HG03354 (cell line): Measurements from ENCODE around the gene EVC.

ENCODE experiments used
- ATAC-seq: cut with Tn5 transposase; IDR thresholded peaks from one replicate; pipeline ENCODE4 v1.9.1; 2021; ENCODE audit warnings: mild to moderate bottlenecking; ENCODE audit not compliant: unreplicated experiment, poor library complexity, severe bottlenecking

Gene EVC

DNA sequence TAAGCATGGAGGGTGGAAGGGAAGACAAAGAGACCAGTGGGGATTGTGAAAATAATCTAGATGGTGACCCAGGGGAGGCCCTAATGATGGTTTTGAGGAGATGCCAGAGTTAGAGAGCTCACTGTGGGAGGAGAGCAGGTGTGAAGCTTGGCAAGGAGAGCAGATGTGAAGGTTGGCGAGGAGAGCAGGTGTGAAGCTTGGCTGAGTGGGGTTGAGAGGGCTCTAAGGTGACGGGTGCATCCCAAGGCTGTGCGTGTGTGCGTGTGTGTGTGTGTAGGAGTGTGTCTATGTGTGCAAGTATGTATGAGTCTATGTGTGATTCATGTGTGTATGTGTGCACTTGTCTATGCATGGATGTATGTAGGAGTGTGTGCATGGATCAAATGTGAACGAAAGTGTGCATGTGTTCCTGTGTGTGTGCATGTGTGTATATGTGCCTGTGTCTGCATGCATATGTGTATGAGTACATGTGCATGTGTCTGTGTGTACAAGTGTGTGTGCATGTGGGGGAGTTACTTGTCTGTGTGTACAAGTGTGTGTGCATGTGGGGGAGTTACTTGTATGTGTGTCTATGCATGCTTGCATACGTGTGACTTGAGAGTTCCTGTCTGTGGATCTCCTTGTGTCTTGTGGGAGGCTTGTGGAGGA lies 72.0 kb downstream of the EVC start:
- ATAC-seq = no peak

DNA sequence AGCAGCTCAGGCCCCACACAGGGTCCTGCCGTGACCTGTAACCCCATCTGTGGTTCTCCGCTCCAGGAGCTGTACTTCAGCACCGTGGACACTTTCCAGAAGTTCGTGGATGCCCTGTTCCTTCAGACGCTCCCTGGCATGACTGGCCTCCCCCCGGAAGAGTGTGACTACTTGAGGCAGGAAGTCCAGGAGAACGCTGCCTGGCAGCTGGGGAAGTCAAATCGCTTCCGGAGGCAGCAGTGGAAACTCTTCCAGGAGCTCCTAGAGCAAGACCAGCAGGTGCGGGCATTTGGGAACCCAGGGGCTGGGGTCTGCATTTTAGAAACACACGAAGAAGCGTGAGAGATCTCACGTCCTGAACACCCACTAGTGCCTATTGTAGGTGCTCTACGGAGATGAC lies 72.5 kb downstream of the EVC start:
- no peak for ATAC-seq

DNA sequence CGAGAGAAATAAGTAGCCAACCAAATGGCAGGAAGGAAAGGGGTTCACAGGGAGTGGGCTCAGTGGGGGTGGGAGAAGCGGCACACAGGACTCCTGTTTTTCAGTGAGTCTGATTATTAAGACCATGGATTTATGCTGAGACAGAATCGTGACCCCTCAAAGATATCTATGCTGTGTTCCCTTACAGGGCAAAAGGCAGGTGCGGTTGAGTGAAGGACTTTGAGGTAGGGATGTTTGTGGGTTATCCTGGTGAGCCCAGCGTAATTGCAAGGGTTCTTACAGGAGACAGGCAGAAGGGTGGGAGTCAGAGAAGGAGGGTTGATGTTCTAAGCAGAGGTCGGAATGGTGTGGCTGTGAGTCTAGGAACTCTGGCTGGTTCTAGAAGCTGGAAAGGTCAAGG lies 73.0 kb downstream of the EVC start:
- ATAC-seq = no peak

DNA sequence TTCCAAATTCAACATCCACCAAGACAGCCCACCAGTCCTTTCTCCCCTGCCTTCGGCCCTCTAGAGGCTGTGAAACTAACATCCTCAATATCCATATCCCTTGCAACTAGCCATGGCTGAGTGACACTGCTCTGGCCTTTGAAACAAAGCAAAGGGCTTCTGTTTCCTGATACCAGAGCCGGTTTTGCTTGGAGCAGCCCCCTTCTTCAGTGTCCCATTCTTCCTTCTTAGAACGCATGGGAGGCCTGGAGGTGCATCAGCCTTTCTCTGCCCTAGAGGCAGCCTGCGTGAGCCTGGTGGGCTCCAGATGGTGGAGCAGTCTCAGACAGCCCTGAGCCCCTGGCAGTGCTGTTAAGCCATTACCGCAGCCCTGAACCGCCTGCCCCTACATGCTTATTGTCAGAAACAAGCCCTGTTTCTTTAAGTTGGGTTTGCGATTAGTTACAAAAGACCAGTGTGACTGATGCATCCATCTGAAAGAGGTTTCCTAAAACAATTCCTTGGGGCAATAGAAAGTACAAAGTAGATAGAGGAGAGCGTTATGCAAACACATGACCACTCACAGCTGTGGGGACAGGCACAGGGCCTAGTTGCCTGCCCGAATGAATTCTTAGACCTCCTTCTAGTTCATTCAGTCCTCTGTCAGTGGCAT lies 74.1 kb downstream of the EVC start:
- ATAC-seq = no peak

DNA sequence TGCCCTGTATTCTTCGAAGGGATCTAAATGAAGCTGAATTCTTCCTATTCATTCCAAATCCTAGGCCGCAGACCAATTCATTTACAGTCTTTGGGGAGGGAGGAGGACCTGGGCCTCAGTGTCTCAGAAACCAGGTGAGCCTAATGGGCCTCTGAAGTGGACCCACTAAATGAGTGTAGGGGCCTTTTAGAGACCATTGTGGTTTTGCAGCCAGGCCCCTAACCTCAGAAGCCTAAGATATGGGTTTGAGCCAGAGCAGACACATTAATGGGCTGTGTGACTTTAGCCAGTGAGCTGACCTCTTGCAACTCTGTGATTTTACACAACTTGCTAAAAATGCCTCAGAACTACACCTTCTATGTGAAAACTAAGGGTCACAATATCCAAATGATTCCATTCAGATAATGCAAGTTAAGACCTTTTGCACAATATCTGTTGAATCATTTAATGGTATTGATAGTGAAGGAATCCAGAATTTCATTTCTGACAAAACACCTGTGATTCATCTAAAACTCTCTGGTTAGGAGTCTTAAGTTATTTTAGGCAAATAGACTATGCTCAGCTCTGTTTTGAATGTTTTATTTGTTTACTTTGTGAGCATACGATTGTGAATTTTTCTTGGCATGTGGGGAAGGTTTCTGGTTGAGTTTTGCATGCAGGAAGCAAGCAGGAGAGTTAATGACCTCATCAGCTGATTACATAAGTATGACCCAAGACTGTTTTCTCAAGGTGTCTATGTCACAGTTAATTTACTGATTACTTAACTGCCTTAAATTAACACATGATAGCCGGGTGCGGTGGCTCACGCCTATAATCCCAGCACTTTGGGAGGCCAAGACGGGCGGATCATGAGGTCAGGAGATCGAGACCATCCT lies 75.0 kb downstream of the EVC start:
- no peak for ATAC-seq

DNA sequence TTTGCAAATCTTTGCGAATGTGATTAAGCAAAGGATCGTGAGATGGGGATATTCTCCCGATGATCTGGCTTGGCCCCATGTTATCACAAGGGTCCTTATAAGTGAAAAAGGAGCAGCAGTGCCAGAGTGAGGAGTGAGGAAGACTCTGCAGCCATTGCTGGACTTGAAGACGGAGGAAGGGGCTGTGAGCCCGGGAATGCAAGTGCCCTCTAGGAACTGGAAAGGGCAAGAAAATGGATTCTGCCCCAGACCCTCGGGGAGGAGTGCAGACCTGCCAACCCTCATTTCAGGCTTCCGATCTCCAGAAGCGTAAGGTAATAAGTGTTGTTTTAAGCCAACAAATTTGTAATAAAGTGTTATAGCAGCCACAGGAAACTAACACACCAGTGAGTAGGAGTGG lies 76.3 kb downstream of the EVC start:
- no peak for ATAC-seq

DNA sequence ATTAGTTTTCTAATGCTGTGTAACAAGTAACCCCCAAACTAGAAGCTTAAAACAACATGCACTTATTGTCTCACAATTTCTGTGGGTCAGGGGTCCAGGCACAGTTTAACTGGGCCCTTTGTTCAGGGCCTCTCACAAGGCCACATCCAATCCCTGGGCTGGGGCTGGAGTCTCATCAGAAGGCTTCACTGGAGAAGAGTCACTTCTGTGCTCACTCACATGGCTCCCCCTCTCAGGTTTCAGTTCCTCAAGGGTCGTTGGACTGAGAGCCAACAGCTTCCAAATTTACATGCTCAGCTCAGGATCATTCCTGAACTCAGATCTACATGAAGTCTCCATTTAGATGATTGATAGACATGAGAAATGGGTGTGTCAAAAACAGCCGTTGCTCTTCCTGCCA lies 77.1 kb downstream of the EVC start:
- no peak for ATAC-seq

DNA sequence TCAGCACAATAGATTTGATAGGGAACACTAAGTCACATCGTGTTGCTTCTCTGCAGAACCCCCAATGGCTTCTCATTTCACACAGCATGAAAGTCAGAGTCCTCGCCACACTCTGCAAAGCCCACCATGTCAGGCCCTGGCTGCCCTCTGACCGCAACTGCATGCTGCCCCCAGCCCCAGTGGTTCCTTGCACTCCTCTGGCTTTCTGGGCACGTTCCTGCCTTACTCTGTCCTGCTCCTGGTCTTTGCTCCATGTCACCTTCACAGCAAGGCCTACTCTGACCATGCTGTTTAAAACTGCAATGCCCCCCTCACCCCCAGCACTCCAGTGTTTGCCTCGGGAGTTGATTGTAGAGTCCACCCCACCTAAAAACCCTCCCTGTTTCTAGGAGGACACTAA lies 78.1 kb downstream of the EVC start:
- ATAC-seq = no peak

DNA sequence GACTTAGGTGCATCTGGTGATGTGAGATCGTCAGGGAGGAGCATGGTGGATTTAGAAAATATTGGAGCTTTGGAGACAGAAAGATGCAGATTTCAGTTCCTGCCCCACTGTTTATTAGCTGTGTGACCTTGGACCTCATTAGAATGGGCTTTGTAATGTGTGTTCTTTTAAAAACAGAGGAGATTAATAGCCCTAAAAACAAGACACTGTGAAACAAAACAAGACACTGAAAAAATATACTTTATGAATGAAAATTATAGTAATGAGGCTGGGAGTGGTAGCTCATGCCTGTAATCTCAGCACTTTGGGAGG lies 79.5 kb downstream of the EVC start:
- no peak for ATAC-seq

DNA sequence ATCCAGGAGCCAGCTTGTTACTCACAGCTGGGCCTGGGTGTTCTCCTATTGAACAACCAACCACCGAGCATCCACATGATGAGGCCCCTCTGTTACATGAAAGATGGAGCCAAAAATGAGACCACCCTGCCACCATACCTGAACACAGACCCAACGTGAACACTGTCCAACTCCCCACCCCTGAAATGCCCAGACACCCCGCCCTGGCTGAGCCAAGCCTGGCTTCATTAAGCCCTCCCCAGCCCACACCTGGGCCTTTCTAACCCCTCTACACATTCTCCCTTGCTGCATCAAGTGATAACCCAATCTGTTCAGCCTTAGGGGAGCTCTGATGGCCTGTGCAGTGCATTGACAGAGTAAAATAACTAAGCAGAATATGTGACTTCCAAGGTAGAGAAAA lies 80.7 kb downstream of the EVC start:
- no peak for ATAC-seq

DNA sequence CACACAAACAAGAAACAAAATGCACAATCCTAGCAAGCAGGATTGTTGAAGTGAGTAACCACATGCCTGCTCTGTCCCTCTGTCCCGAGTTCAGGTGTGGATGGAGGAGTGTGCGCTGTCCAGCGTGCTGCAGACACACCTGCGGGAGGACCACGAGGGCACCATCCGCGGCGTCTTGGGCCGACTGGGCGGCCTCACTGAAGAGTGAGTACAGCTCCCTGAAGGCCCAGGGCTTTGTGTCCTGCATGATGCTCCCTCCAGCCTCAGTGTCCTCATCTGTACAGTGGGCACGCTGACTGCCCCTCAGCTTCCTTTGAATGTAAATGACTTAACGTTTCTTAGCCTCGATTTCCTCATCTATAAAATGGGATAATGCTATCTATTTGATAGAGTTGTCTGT lies 82.5 kb downstream of the EVC start:
- ATAC-seq = no peak

DNA sequence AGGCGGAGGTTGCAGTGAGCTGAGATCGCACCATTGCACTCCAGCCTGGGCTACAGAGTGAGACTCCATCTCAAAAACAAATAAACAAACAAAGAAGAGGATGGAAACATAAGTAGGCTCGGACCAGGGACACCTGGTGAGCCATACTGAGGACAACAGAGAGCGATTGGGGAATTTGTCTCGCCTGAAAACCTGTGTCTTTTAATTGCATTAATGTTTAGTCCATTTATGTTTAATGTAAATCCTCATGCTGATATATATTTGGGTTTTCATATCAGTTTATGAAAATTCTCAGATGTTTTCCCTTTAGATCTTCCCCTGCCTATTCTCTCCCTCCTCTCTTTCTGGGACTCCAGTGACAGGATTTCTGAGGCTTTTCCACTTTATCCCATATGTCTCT lies 84.6 kb downstream of the EVC start:
- no peak for ATAC-seq

DNA sequence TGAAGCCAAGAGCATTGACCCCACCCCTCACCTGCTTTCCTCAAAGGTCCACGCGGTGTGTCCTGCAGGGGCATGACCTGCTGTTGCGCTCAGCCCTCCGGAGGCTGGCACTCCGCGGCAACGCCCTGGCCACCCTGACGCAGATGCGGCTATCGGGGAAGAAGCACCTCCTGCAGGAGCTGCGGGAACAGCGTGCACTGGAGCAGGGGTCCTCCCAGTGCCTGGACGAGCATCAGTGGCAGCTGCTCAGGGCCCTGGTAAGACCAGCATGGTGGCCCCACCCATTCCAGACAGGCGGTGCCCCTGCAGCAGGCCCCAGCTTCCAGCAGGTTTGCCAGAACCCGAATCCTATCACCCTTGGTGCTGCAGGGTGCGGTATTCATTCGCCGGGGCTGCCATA lies 86.0 kb downstream of the EVC start:
- ATAC-seq = no peak

DNA sequence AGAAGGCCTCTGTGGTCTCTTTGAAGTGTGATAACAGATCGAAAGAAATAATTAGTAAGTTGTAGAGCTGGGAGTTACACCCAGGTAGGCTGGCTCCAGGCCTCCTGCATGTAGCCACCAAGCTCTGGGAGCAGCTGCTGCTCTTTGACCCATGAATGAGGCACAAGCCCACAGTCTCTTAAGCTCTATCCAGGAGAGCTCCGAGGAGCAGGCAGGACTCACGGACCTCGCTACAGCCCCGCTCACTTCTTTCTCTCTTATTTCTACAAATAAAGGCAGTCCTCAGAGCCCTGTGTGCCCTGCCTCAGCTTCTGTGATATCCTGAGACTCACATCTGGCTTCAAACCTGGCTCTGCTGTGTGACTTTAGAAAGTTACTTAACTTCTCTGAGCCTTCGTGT lies 86.9 kb downstream of the EVC start:
- ATAC-seq = no peak

DNA sequence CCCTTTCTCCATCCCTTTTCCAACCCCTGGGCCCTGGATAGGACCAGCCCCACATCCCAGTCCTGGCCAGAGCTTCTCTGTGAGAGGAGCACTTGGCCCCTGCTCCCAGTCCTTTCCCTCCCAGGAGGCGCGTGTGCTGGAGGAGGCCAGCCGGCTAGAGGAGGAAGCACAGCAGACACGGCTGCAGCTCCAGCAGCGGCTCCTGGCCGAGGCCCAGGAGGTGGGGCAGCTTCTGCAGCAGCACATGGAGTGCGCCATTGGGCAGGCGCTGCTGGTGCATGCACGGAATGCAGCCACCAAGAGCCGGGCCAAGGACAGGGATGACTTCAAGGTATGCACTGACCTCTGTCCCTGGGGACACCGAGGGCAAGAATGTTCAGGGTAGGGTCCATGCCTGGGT lies 87.5 kb downstream of the EVC start:
- ATAC-seq = no peak

DNA sequence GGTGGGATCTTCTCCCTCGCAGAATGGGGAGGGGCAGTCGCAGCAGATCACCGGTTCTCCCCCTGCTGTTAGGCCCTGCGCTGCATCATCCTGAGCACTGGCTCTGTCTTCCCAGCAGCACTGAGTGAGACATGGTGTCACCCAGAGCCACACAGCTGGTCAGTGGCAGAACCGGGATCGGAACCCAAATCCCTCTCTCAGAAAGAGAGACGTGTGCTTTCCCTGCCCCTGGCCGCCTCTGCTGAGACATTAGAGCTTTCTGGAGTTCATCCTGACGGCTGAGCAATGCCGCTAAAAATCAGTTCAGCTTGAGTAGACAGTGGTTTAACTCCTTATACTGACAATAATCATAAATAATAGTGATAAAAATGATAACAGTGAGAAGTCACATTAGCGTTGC lies 87.9 kb downstream of the EVC start:
- ATAC-seq = no peak

DNA sequence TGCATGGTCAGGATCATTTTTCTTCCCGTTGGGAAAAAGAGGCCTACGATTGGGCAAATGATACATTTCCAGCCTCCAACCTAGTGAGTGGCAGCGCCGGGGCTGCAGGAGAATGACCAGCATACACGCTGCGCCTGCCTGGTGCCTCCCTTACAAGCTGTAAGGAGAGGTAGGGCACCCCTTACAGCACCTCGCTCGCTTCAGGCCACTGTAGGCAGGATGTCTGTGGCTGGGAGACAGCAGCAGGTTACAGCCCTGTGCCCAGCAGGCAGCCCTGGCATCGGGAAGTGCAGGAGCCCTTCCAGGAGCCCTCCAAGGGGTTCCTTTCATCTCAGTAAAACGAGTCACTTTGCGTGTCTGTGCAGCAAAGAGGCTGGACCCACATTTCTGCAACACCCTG lies 88.4 kb downstream of the EVC start:
- no peak for ATAC-seq

DNA sequence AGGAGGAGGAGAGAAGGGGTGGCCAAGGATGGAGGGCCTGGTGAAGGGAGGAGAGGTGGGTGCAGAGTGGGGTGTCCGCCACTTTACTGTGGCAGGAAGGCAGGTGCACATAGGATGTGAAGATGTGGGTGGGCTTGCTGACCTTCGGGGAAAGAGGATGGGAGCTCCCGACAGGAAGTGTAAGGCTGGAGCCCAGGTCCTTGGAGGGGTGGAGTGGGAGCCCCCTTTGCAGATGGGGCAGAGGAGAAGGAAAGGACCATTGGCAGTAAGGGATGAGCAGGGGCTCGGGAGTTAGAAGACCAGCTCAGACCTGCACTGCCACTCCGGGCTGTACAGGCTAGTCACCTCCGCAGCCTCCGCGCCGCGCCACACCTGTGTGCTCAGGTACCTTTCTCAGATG lies 89.5 kb downstream of the EVC start:
- no peak for ATAC-seq

DNA sequence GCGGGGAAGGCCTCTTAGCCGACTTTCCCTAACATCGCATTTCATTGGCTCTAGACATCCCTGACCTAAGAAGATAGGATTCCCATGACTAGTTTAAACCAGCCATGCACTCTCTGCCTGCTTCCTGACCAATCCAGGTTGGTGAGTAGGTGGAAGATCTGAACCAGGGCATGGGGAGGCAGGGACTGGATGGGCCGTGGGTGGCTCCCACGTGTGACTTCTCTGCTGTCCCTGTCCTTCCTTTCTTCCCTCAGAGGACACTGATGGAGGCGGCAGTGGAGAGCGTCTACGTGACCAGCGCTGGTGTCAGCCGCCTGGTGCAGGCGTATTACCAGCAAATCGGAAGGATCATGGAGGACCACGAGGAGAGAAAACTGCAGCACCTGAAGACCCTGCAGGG lies 90.7 kb downstream of the EVC start:
- no peak for ATAC-seq

DNA sequence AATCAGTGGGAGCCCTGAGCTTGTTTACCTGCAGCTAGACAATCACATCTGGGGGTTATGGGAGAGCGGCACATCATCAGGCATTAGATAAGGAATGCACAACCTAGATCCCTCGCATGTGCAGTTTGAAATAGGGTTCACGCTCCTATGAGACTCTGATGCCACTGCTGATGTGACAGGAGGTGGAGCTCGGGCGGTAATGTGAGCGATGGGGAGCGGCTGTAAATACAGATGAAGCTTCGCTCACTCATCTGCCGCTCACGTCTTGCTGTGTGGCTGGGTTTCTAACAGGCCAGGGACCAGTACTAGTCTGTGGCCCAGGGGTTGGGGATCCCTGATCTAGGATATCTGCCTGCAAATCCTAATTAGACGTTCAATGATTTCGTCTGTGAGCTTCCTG lies 91.6 kb downstream of the EVC start:
- no peak for ATAC-seq

DNA sequence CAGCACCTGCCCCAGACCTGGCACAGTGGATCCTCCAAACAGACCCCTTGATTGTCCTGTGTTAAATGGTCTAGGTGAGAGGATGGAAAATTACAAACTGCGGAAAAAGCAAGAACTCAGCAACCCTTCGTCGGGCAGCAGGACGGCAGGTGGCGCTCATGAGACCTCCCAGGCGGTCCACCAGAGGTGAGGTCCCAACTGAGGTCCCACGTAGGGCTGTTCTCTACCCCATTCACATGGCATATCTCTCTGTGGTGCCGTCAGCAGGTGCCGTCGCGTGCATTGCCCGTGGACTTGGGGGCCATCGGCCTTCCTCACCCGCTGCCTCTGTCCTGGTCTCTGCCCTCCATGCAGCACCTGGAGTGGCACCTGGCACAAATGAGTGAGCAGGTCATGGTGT lies 93.7 kb downstream of the EVC start:
- ATAC-seq = no peak
